Measurements from ENCODE around the gene SLC22A13.

Gene SLC22A13

DNA sequence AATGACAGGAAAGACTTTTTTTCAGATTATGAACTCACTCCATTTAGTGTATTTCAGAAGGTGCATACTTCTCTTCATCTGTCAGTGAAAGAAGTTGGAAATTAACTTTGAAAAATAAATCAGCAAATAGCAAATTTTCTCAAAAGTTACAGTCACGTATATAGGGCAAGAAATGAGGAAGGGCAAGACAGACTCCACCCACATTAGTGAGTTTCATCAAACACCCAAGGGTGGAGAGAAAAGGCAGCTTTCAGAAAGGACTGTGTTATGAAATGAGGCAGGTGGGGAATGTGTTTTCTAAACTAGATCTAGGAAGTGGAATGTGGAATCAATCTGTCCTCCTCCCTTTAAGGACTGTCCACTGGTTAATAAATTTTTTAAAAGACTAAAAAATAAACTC, 2.9 kb downstream of the SLC22A13 start:
- TF ChIP-seq, protein P1, sequence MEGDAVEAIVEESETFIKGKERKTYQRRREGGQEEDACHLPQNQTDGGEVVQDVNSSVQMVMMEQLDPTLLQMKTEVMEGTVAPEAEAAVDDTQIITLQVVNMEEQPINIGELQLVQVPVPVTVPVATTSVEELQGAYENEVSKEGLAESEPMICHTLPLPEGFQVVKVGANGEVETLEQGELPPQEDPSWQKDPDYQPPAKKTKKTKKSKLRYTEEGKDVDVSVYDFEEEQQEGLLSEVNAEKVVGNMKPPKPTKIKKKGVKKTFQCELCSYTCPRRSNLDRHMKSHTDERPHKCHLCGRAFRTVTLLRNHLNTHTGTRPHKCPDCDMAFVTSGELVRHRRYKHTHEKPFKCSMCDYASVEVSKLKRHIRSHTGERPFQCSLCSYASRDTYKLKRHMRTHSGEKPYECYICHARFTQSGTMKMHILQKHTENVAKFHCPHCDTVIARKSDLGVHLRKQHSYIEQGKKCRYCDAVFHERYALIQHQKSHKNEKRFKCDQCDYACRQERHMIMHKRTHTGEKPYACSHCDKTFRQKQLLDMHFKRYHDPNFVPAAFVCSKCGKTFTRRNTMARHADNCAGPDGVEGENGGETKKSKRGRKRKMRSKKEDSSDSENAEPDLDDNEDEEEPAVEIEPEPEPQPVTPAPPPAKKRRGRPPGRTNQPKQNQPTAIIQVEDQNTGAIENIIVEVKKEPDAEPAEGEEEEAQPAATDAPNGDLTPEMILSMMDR (IDR thresholded peaks at IDR 0.05; ENCODE audit: borderline replicate concordance, control extremely low read depth, extremely low read depth, insufficient read depth, missing control alignments): no peak
- in situ Hi-C loops (cut with MboI; ENCODE audit: low sequenced_read_pairs, unreplicated experiment): no loop called here
- DNase-seq (ENCODE audit: low spot score): peak; percentile 52

DNA sequence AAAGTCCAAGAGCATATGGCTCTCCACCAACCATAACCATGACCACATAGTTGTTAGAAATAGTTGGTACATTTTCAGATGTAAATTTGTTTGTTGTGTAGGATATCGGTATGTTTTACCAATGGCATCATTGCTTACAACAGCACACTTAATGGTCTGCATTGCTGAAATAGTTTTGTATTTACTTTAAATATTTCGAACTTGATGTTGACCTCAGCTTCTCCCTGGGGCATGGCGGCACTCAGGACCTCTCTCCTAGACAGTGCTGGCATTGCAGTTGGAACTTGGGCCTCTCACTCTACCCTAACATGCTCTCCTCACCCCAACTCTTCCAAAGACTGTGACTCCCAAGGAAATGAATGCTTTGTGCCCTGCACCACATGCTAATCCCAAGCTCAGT, 5.0 kb downstream of the SLC22A13 start:
- TF ChIP-seq, protein P1 (IDR thresholded peaks at IDR 0.05; ENCODE audit: borderline replicate concordance, control extremely low read depth, extremely low read depth, insufficient read depth, missing control alignments): no peak
- in situ Hi-C loops (cut with MboI; ENCODE audit: low sequenced_read_pairs, unreplicated experiment): no loop called here
- peak; percentile 2 for DNase-seq (ENCODE audit: low spot score)

DNA sequence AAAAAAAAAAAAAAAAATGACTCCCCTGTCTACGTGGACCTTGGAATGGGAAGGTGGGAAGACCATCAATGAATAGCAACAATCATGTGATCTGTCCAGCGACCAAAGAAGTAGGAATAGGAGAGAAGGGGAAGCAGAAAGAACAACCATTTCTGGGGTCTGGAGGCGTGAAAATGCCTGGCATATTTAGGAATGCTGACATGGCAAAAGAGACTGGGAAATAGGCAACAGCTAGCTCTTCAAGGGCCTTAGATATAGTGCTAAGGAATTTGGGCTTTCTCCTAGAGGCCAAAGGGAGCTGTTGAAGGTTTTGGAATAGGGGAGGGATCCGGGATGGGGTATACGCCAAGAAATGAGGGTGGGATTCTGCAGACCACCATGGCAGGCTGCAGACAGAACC, 5.9 kb downstream of the SLC22A13 start:
- no peak for DNase-seq (ENCODE audit: low spot score)
- in situ Hi-C loops (cut with MboI; ENCODE audit: low sequenced_read_pairs, unreplicated experiment): no loop called here
- TF ChIP-seq, protein P1 (IDR thresholded peaks at IDR 0.05; ENCODE audit: borderline replicate concordance, control extremely low read depth, extremely low read depth, insufficient read depth, missing control alignments): no peak

DNA sequence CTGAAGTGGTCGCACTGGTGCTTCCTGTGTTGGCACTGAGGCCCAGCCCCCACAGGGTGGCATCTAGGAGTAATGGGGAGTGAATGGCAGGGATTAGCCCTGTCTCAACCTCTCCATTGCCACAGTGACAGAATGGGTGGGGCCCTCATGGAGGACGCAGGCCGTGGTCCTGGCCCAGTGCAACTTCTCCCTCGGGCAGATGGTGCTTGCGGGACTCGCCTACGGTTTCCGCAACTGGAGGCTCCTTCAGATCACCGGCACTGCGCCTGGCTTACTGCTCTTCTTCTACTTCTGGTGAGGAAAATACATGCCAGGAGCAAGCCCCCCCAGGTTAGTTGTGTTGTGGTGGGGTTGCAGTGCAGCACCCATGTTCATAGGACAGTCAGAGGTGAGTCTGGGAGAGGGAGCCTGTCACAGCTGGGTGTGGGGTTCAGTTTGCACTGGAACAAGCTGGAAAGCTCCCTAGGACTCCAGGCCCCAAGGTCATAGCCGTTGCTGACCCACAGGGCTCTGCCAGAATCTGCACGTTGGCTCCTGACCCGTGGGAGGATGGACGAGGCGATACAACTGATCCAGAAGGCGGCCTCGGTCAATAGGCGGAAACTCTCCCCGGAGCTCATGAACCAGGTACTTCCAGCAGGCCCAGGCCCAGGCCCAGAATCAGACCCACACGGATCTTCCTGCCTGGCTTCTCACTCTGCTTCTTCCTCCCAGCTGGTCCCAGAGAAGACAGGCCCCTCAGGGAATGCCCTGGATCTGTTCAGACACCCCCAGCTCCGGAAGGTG, 9.4 kb downstream of the SLC22A13 start:
- TF ChIP-seq, protein P1 (IDR thresholded peaks at IDR 0.05; ENCODE audit: borderline replicate concordance, control extremely low read depth, extremely low read depth, insufficient read depth, missing control alignments): no peak
- in situ Hi-C loops (cut with MboI; ENCODE audit: low sequenced_read_pairs, unreplicated experiment): no loop called here
- DNase-seq (ENCODE audit: low spot score): peak; percentile 6

DNA sequence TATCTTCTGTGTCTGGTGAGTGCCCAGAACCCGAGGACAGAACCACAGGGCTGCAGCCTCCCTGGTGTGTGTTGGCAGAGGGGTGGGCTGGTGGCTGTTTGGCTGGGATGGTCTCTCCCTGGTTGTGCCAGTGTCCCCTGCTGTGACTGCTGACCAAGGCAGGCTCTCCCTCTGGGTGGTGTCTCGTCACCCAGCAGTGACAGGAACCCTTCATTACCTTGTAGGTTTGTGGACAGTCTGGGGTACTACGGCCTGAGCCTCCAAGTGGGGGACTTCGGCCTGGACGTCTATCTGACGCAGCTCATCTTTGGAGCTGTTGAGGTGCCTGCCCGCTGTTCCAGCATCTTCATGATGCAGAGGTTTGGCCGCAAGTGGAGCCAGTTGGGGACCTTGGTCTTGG, 10.0 kb downstream of the SLC22A13 start:
- DNase-seq (ENCODE audit: low spot score): peak; percentile 17
- in situ Hi-C loops (cut with MboI; ENCODE audit: low sequenced_read_pairs, unreplicated experiment): no loop called here
- TF ChIP-seq, protein P1 (IDR thresholded peaks at IDR 0.05; ENCODE audit: borderline replicate concordance, control extremely low read depth, extremely low read depth, insufficient read depth, missing control alignments): no peak

DNA sequence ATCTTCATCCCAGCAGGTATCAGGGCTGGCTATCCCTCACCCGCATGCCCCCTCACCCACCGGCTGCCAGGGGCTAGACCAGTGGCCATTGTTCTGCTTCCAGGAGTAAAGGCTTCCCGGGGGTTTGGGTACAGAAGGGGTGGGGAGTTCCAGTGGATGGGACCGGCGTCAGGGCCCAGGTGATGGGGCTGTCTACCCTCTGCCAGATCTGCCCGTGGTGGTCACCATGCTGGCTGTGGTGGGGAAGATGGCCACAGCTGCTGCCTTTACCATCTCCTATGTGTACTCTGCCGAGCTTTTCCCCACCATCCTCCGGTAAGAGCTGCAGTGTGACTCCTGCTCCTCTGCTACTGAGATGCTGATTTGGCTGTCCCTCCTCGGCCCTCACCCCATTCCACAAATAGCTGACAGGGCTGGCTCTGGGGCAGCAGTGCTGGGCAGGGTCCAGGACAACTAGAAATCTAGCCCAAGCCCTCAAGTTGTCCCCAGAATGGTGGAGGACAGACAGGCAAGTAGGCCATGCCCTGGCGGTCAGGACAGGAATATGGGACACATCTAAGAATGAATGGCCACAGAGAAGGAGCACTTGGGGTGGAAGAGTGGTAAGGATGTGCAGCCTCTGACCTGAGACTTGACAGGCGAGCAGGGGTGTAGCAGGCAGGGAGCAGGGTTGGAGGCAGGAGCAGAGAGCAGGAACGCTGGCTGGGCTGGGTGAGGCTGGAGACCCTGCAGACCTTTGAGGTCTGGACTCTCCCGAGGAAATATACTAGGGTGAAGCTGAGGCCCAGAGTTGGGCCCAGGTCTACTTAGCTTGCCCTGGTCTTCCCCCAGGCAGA, 10.7 kb downstream of the SLC22A13 start:
- in situ Hi-C loops (cut with MboI; ENCODE audit: low sequenced_read_pairs, unreplicated experiment): no loop called here
- TF ChIP-seq, protein P1 (IDR thresholded peaks at IDR 0.05; ENCODE audit: borderline replicate concordance, control extremely low read depth, extremely low read depth, insufficient read depth, missing control alignments): no peak
- peak; percentile 10 for DNase-seq (ENCODE audit: low spot score)

Data from GM13976 (cell line).